ENCODE measurements around the gene PTPN23. TPM values are rescaled to one million over a fixed set of nuclear protein-coding genes. Genes with fewer than 3 reads are reported as not detected.

Gene PTPN23
- total and polyA plus RNA-seq, 2 of the 13 experiments (the other 11 are each of a cell fraction or from before 2014, with no cell fraction given) = 2.3 to 3.7 TPM

- TF ChIP-seq ZNF343 (CRISPR knock-in tag; IDR thresholded peaks at IDR 0.05) (no peak), SRSF9 (IDR thresholded peaks at IDR 0.05; ENCODE audit: borderline replicate concordance, insufficient read depth, low read depth, low read length, poor library complexity, severe bottlenecking) (no peak), ZNF772 (CRISPR knock-in tag; IDR thresholded peaks at IDR 0.05) (peak; percentile 63), MXD3 (CRISPR knock-in tag; IDR thresholded peaks at IDR 0.05) (peak; percentile 70), IRX3 (CRISPR knock-in tag; IDR thresholded peaks at IDR 0.05; ENCODE audit: borderline replicate concordance, low read depth) (no peak), ZNF674 (CRISPR knock-in tag; IDR thresholded peaks at IDR 0.05; ENCODE audit: low read depth) (no peak), ZFP1 (CRISPR knock-in tag; IDR thresholded peaks at IDR 0.05) (no peak; the same call in 1 of the 2 replicates), KLF12 (CRISPR knock-in tag; IDR thresholded peaks at IDR 0.05; ENCODE audit: borderline replicate concordance) (no peak), NAIF1 (CRISPR knock-in tag; IDR thresholded peaks at IDR 0.05; ENCODE audit: borderline replicate concordance) (0 out of 2 replicates have a peak, but pooled peaks have one; percentile 31), ZNF12 (CRISPR knock-in tag; IDR thresholded peaks at IDR 0.05) (0 out of 2 replicates have a peak, but pooled peaks have one; percentile 18), ZNF251 (CRISPR knock-in tag; IDR thresholded peaks at IDR 0.05) (no peak), ZBTB7A (CRISPR knock-in tag; IDR thresholded peaks at IDR 0.05) (peak; percentile 81), FOXO1 (CRISPR knock-in tag; IDR thresholded peaks at IDR 0.05) (peak; percentile 96), ZUFSP (CRISPR knock-in tag; IDR thresholded peaks at IDR 0.05; ENCODE audit: borderline replicate concordance) (no peak), TFDP1 (CRISPR knock-in tag; IDR thresholded peaks at IDR 0.05; ENCODE audit: borderline replicate concordance) (peak; percentile 89; the same call in 1 of the 2 replicates), GPBP1L1 (CRISPR knock-in tag; IDR thresholded peaks at IDR 0.05) (no peak), FOXA1 (IDR thresholded peaks at IDR 0.05) (no peak), FOXA1 (CRISPR knock-in tag; IDR thresholded peaks at IDR 0.05) (peak; percentile 72), ZBTB1 (CRISPR knock-in tag; IDR thresholded peaks at IDR 0.05; ENCODE audit: borderline replicate concordance) (no peak; the same call in 1 of the 2 replicates), ARHGAP35 (CRISPR knock-in tag; IDR thresholded peaks at IDR 0.05; ENCODE audit: borderline replicate concordance) (peak; percentile 30; the same call in 1 of the 2 replicates)
- TF ChIP-seq, protein P1, sequence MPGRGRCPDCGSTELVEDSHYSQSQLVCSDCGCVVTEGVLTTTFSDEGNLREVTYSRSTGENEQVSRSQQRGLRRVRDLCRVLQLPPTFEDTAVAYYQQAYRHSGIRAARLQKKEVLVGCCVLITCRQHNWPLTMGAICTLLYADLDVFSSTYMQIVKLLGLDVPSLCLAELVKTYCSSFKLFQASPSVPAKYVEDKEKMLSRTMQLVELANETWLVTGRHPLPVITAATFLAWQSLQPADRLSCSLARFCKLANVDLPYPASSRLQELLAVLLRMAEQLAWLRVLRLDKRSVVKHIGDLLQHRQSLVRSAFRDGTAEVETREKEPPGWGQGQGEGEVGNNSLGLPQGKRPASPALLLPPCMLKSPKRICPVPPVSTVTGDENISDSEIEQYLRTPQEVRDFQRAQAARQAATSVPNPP (CRISPR knock-in tag; IDR thresholded peaks at IDR 0.05) = no peak
- TF ChIP-seq, protein P2, sequence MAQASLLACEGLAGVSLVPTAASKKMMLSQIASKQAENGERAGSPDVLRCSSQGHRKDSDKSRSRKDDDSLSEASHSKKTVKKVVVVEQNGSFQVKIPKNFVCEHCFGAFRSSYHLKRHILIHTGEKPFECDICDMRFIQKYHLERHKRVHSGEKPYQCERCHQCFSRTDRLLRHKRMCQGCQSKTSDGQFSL (CRISPR knock-in tag; IDR thresholded peaks at IDR 0.05) = no peak
- TF ChIP-seq, protein P3, sequence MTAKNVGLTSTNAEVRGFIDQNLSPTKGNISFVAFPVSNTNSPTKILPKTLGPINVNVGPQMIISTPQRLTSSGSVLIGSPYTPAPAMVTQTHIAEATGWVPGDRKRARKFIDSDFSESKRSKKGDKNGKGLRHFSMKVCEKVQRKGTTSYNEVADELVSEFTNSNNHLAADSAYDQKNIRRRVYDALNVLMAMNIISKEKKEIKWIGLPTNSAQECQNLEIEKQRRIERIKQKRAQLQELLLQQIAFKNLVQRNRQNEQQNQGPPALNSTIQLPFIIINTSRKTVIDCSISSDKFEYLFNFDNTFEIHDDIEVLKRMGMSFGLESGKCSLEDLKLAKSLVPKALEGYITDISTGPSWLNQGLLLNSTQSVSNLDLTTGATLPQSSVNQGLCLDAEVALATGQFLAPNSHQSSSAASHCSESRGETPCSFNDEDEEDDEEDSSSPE (CRISPR knock-in tag; IDR thresholded peaks at IDR 0.05) = peak; percentile 77
These were observed 1.4 kb upstream of the PTPN23 start (continued) for GRCh38 chr3:47379411-47379899.

Measured in HepG2 (cell line).